GM19351 (cell line): Measurements from ENCODE around the gene C16orf95.

ENCODE experiments used
- ATAC-seq: cut with Tn5 transposase; IDR thresholded peaks from one replicate; pipeline ENCODE4 v1.9.1; 2021; ENCODE audit warnings: mild to moderate bottlenecking, moderate library complexity; ENCODE audit not compliant: unreplicated experiment

Gene C16orf95

DNA sequence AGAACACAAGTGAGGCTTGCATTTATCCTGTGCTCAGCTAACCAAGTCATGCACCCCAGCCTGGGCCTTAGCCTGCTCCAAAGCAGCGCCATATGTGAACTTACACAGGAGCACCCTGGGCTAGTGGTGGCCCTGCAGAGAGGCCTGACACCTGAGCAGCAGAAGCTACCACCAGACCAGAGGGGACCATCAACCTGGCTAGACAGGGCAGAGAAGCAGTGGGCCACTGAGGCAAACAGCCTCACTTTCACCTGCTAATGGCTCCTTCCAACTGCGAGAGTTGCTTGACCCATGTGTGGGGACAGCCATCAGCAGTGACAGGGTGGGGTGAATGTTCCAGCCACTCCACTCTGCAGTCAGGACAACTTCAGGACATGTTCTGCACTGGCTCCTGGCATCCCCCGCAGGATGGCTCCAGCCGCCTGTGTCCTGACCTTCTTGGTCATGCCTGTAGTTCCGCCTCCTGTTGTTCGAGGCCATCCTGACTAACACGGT, 2.9 kb upstream of the C16orf95 start:
- no peak for ATAC-seq

DNA sequence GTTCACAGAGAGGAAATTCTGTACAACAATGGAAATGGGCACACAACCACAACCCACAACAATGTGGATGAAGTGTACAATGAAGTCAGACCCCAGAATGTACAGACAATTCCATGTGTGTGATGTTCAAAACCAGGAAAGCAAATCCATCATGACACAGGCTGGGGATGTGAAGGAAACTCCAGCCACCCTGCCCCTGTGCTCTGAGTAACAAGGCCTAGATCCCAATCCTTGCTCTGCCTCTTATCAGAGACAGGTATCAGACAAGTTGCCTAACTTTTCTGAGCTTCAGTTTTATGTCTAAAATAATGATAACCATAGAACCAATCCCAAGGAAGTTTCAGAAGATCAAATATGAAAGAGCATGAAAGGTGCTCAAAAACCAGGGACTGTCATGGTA, 1.8 kb upstream of the C16orf95 start:
- ATAC-seq = no peak

DNA sequence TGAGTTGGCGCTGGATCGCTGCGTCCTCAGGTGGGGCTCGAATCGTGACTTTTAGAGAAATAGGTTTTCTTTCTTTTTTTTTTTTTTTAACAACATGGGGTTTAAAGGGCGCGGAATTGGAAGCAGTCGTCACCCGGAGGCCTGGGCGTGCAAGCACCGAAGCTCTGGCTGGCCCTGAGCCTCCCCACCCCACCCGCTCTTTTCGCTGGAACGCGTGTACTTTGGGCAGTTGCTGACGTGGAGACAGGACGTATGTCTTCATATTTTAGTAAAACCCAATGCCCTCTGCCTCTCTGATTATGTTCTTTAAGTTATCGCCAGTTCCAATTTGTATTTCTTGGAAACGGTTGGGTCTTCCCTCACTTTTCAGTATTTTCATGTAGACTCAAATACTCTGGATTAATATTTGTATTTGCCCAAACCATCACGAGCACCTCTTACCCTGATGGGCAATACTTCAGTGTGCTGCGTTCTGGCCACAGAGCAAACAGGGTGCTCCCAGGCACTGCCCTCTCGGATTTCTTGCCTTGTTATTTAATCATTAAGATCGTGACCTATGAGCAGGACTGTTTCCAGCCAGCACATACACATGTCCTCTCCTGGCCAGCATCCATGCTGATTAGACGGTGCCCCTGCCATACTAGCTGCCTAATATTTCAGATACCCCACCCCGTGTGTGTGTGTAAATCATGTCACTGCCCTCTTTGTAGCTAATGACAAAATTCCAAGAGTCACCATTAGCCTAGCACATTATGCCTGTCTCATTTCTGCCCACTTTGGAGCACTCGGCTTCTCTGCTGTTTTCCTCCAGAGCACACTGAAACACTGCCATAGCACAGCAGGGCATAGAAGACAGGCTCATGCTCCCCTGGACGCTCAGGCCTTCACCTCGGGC, 805 bp upstream of the C16orf95 start:
- peak; percentile 22 for ATAC-seq

DNA sequence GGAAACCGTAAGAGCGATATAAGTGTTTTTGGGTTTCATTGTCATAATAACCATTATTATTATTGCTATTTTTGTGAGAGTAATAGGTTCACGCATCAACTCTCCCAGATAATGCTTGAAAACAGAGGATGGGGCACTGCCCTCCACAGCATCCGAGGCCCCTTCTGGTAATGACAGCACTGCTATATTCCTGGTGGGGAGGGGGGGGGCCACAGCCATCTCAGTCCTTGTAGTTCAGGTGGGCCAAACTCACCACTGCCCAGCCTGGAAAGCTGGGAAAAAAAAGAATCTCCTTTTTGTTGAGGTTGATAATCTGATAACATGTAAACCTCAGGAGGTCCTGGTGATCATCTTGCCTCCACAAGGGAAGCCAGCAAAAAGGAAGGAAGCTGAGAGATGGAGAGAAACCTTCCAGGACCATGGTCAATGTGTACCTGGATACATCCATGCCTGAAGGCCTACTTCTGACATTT, 706 bp downstream of the C16orf95 start:
- no peak for ATAC-seq

GRCh38 chr16:87314990-87315420, 2.2 kb downstream of the C16orf95 start:
- no peak for ATAC-seq

- no peak for ATAC-seq
These were observed 5.2 kb downstream of the C16orf95 start for GRCh38 chr16:87312008-87312407.

DNA sequence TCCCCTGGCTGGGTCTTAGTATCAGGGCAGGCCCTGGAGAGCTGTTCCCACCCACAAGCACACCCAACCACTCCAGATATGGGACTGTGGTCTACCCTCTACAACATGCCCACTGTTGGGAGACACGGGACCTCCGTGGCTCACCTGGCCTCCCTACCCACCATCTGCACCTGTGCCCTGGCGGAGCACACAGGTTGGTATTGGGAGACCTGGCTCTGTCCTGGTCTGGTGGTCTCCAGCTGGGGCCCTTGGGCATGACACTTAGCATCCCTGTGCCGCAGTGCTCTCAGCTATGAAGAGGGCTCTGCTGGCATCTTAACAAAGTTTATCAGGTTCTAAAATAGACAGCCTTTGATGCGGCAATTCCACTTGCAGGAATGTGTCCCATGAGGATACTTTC, 5.8 kb downstream of the C16orf95 start:
- no peak for ATAC-seq

GRCh38 chr16:87310610-87311009, 6.6 kb downstream of the C16orf95 start:
- no peak for ATAC-seq

DNA sequence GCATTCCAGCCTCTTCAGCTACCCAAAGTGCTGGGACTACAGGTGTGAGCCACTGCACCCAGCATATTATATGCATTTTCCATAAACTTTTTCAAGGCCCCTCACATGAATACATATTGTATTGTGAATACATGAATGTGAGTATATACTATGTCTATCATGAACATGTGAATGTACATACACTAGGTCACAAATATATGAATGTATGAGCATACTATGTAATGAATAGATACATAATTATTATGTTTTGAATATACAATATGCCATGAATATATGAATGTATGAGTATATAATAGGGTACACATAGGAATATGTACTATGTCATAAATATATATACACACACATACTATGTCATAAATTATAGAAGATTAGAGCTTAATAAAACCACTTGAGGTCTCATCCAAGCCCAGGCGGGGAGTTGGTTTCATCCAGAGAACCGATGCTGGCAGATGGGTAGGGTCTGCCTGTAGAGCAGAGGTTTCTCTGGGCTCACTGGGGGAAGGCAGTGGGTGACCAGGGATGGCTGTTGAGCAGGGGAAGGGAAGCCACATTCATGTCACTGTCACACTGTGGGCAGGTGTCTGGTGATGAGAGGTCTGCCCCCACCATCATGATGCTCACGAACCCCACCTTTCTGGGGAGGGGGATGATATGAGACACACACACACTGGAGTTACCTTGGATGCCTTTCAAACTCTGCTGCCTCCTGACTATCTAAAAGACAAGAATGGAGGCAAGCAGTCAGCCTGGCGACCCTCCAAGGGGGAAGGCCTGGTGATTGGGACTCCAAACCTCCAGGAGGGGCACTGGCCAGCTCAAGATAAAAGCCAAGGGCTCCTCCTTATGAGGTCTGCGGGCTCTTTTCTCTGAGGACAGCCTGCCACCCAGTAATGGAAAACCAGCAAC, 7.3 kb downstream of the C16orf95 start:
- ATAC-seq = no peak

- ATAC-seq = no peak
These were observed 8.4 kb downstream of the C16orf95 start for GRCh38 chr16:87308826-87309225.

GRCh38 chr16:87306516-87306915, 10.7 kb downstream of the C16orf95 start:
- ATAC-seq = no peak

GRCh38 chr16:87305505-87306391, 11.4 kb downstream of the C16orf95 start:
- ATAC-seq = no peak

- no peak for ATAC-seq
These were observed 12.2 kb downstream of the C16orf95 start for GRCh38 chr16:87304951-87305350.

DNA sequence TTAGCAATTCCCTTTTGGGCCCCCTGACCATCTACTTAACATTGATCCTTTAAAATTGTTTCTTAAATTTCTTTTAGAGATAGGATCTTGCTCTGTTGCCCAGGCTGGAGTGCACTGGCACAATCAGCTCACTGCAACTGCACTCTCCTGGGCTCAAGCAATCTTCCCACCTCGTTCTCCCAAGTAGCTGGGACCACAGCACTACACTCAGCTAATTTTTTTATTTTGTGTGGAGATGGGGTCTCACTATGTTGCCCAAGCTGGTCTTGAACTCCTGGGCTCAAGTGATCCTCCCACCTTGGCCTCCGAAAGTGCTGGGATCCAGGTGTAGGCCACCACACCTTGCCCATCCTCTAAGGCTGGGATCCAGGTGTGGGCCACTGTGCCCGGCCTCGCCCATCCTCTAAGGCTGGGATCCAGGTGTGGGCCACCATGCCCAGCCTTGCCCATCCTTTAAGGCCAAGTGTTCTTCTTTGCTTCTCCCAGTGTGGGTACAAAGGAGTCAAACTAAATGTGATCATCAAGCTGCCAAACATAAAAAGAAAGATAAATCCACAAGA, 13.2 kb downstream of the C16orf95 start:
- no peak for ATAC-seq

GRCh38 chr16:87303431-87303930, 13.7 kb downstream of the C16orf95 start:
- ATAC-seq = no peak

- no peak for ATAC-seq
These were observed 18.2 kb downstream of the C16orf95 start for GRCh38 chr16:87298857-87299465.

DNA sequence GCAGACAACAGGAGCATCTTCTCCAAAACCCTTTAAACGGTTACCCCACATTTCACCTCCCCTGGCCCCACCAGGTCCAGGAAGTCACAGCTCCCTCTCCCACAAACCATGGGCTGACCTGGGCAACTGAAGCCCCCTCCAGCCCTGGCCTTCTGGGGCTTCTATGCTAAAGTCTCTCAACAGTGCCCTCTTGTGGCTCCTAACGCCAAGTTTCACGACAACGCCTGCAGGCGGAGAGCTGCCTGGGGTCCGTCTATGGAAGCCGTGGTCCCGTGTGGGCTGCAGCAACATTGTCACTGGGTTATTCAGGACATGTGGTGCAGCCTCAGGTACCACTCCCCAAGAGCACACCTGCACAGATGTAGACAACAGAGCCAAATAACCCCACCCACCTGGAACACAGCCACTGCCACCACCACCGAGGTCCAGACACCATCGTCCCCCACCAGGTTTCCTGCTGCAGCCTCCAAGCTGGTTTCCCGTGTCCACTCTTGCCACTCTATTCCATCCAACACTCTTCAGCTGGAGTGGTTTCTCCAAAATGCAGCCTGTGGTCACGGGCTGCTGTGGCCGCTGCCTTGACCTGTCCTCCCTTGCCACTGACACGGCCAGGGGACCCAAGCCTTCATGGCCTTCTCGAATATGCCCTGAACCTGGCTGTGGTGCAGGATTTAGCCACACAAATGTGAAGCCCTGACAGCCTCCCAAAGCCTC, 19.1 kb downstream of the C16orf95 start:
- no peak for ATAC-seq

- no peak for ATAC-seq
These were observed 19.8 kb downstream of the C16orf95 start for GRCh38 chr16:87297407-87297806.
